ENCODE results near the gene GLB1L3.
A peak's percentile ranks its signal among the peaks of the same experiment; 100 is the strongest.
"Not testable (repeated sequence)": the region's sequence is repeated elsewhere in the genome, so short reads cannot be mapped to it uniquely, and the experiment has no call there.

The GLB1L3 gene

DNA sequence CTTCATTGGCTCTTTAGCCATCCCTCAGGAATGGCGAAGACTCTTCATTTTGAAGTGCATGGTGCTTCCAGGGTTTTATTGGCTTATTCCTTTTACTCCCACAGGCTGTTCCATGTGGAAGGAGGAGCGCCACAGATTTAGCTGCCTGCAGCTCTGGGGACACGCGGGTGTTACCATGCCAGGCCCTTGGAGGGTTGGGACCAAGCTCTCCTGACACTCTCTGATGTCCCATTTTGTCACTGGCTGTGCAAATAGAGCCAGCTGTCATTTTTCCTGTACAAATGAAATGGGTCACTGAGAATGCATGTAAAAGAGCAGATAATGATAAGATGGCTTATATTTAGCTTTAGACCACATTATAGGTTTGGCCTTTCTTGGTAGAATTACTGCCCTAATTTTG, 32.3 kb upstream of the GLB1L3 start:
- TF ChIP-seq POLR2A (IDR thresholded peaks at IDR 0.05; ENCODE audit: low read length) (no peak), GATA1 (IDR thresholded peaks at IDR 0.05; ENCODE audit: low read depth, low read length) (no peak)
- no peak for DNase-seq

DNA sequence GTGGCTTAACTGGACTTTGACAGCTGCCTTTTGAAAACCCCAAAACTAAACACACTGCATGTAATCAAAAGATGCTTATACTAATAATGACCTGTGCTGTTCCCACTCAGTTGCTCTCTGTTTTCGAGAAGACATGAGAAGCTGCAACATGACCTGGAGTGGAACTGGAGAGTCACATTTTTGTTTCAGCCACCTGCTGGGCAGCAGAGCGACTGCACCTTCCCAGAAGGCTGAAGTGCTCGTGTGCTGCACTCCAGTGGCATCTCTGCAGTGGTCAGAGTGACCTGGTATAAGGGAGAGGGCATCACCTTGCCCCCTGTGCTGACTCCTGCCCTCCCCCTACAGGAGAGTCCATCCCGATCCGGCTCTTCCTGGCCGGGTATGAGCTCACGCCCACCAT, 31.6 kb upstream of the GLB1L3 start:
- DNase-seq, result peak; percentile 37
- no peak for TF ChIP-seq GATA1 (IDR thresholded peaks at IDR 0.05; ENCODE audit: low read depth, low read length)
- TF ChIP-seq POLR2A (IDR thresholded peaks at IDR 0.05; ENCODE audit: low read length), result no peak

DNA sequence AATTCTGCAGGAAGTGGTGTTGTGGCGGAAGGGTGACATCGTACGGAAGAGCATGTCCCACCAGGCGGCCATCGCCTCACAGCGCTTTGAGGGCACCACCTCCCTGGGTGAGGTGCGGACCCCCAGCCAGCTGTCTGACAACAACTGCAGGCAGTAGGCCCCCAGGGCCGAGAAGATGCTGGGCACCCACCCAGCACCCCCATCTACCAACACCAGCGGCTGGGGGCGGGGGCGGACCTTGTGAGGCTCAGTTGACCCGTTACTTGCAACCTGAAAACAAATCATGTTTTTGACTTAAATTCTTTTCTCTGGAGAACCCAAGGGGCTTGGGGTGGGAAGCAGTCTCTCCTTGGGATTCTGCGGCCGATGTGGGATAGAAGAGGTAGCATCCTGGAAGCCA, 30.7 kb upstream of the GLB1L3 start:
- TF ChIP-seq GATA1 (IDR thresholded peaks at IDR 0.05; ENCODE audit: low read depth, low read length) (no peak), POLR2A (IDR thresholded peaks at IDR 0.05; ENCODE audit: low read length) (no peak)
- DNase-seq, result no peak

DNA sequence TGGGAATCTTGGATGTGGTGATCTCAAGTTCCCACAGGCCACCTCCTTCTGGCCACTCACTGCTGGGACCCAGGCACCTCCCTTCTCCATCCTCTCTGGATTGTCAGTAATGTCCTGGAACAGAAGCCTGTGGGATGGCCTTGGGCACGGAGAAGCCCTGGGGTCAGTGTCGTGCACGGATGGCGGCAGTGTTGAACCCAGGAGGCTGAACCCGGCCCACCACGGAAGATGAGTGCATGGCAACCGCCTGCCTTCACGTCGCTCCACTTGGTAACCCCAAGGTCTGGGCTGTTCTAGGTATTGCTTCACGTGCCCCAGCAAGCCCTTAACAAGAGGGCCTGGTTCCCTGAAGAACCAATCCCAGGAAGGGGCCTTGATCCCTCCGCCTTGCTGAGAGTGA, 30.1 kb upstream of the GLB1L3 start:
- DNase-seq, result no peak
- TF ChIP-seq GATA1 (IDR thresholded peaks at IDR 0.05; ENCODE audit: low read depth, low read length), result no peak
- TF ChIP-seq POLR2A (IDR thresholded peaks at IDR 0.05; ENCODE audit: low read length), result no peak

DNA sequence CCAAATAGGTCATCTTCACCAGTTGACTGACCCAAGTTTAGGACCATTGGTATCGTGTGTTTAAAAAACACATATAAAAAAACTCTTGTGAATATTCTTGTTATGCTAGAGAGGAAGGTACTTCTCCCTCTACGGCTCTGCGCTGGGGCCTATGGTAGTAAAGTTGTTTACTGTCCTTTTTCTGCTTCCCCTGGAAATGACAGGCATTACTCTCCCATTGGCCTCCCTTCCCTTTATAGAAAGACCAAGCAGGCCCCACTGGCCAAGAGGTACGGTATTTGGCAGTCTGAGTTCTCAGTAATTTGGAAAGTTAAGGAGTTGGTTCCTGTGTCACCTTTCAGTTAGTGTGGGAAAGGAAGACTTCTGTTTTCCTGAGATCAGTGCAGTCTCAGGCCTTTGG, 29.5 kb upstream of the GLB1L3 start:
- DNase-seq, result no peak
- TF ChIP-seq GATA1 (IDR thresholded peaks at IDR 0.05; ENCODE audit: low read depth, low read length), result no peak
- no peak for TF ChIP-seq POLR2A (IDR thresholded peaks at IDR 0.05; ENCODE audit: low read length)

DNA sequence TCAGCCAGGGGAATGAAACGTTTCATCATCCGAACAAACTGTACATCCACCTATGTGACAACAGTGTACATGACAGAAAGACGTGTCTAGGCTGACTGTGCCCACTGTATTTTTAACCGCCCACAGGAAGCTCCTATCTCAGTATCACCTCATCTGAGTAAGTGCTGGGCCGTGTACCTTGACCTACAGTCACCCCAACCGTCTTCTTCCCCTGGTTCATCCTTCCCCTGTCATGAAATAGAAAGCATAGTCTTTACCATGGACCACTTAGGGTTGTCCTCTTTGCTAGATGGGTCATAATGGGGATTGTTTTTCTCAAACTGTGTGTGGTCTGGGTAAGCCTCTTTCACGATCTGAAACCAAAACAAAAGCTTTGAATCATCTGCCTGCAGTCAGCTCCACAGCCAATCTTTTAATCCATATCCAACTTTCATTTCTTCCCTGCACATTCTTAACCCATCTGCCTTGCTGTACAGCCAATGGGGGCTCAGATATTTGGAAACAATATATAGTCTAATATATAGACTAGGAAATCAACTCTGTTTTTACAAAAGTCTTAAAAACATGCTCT, 27.2 kb upstream of the GLB1L3 start:
- no peak for TF ChIP-seq POLR2A (IDR thresholded peaks at IDR 0.05; ENCODE audit: low read length)
- no peak for TF ChIP-seq GATA1 (IDR thresholded peaks at IDR 0.05; ENCODE audit: low read depth, low read length)
- no peak for DNase-seq

DNA sequence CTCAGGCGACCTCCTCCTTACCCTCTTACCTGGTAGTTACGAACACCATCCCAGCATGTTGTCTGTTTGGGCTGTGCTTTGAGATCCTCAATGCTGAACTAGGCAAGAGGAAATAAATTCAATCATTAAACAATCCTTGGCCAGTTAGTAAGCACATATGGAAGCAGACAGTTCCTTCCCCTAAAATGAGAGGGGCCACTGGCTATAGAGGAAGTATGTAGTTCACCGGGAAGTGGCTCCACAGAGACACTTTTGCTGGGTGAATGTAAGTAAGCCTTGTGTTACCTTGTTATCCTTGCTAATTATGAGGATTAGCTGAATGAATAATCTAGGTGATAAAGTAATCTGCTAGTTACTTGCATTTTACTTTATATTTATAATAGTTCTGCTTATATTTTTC, 25.9 kb upstream of the GLB1L3 start:
- DNase-seq, result no peak
- no peak for TF ChIP-seq POLR2A (IDR thresholded peaks at IDR 0.05; ENCODE audit: low read length)
- no peak for TF ChIP-seq GATA1 (IDR thresholded peaks at IDR 0.05; ENCODE audit: low read depth, low read length)

DNA sequence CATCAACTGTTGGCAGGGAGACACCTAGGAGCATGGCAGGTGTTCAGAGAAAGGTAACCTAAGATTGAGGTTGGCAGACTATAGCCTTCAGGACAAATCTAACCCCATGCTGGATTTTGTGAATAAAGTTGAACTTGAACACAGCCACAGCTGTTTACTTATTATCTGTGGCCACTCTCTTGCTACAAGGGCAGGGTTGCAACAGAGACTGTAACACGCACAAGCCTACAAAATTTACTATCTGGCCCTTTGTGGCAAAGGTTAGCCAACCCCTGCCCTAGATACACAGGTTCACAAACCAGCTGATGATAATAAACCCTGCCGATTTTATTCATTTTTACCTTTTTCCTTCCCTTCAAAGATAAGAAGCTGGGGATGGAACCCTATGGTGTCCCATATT, 25.5 kb upstream of the GLB1L3 start:
- no peak for TF ChIP-seq POLR2A (IDR thresholded peaks at IDR 0.05; ENCODE audit: low read length)
- no peak for TF ChIP-seq GATA1 (IDR thresholded peaks at IDR 0.05; ENCODE audit: low read depth, low read length)
- DNase-seq, result no peak

DNA sequence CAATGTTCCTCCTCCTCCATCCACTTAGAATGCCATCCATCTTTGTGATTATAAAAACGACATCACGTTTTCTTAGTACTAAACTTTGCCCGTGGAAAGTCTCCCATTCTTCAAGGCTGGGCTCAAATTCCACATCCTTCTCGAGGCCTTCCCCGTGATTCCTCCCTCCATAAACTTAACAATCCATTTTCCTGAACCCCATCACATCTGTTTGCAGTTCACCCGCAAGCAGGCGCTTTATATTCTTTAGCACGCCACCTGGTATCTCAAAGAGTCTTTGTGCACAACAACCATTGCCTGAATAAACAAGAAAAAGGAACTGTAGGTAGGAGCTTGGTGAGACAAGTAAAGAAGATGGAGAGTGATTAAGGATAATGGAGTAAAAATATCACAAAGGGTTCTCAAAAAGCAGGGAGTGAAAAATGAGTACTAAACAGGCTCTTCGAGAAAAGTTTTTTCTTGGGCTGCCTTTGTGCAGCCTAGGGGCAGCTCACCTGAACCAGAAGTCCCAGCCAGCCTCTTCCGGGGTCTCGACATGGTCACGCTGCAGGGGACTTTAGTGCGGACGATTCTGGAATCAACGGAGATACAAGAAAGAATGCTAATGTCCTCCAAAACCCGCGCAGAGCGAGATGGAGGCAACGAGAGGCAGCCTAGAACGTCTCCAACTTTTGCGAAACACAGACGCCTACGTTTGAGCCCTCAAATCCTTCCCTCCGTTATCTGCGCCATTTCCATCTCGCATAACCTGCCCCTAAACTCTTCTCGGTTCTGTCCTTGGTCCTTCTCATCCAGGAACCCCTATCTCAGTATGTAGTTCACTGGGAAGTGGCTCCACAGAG, 23.6 kb upstream of the GLB1L3 start:
- peak in 1 of 2 experiments; percentile 75 for DNase-seq

DNA sequence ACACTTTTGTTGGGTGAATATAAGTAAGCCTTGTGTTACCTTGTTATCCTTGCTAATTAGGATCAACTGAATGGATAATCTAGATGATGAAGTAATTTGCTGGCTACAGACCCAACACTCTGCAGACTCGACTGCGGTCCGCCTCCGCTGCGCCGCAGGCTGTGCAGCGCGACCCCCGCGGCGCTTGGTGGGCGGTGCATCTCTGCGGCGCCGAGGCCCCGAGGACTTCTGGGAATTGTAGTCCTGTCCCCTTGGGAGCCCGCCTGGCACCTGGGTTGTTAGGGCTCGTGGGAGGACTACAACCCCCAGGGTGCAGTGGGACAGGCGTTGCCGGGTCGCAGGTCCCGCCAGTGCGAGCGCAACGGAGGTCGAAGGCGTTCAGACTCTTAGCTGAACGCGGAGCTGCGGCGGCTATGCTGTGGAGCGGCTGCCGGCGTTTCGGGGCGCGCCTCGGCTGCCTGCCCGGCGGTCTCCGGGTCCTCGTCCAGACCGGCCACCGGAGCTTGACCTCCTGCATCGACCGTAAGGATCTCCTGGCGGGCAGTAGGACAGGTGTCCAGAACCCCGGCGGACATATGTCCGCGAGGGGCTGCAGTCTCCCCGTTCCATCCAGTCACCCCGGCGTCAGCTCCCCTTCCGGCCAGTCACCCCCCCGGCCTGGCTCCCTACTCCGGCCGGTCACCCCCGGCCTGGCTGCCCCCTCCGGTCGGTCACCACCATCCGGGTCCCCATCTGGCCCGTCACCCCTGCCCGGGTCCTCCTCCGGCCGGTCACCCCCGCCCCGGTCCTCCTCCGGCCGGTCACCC, 22.8 kb upstream of the GLB1L3 start, which contains the start of the genes ACAD8 and THYN1:
Gene ACAD8, plus strand, starts transcription at position 381 of the 806 bp plus-strand sequence. Its CDS starts 33 bp downstream, at position 414.
Gene THYN1, minus strand, starts transcription at position 165 of the 806 bp plus-strand sequence. CDS start 470 bp downstream, outside the sequence.
- DNase-seq, result peak; percentile 96 to 98
- peak; percentile 81 for TF ChIP-seq POLR2A (IDR thresholded peaks at IDR 0.05; ENCODE audit: low read length)
- no peak for TF ChIP-seq GATA1 (IDR thresholded peaks at IDR 0.05; ENCODE audit: low read depth, low read length)

More for the DNA sequence above, 23.6 kb upstream of the GLB1L3 start:
- no peak for TF ChIP-seq POLR2A (IDR thresholded peaks at IDR 0.05; ENCODE audit: low read length)
- no peak for TF ChIP-seq GATA1 (IDR thresholded peaks at IDR 0.05; ENCODE audit: low read depth, low read length)

DNA sequence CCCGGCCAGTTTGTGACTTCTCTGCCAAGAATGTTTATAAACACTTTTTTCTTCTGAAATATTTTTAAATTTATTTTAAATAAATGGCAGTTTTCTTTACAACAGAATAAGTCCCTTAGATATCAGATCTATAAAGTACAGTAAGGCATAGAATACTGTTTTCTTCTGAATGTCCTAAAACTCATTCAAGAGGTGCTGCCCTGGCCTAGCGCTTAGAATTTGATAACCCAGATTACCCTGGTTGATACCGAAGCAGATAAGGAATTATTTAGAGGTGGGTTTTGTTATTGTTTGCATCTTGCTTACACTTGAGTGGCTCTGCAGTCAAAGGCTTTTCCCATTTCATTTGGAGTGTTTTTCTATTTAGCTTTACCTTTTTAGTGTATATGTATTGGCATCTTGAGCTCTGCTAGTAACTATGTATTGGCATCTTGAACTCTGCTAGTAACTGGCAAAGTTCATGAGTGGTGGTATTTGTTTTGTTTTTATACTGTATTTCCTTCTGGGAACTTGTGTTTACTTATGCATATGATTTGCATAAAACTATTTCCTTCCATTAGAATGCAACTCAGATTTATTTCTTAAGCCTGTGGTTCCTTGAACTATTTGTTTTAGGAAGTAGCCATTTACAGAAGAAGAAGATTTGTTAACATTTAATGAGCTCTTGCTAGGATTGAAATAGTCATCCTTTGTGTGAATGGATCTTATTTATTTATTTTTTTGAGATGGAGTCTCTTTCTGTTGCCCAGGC, 21.6 kb upstream of the GLB1L3 start:
- TF ChIP-seq GATA1 (IDR thresholded peaks at IDR 0.05; ENCODE audit: low read depth, low read length), result no peak
- TF ChIP-seq POLR2A (IDR thresholded peaks at IDR 0.05; ENCODE audit: low read length), result no peak
- DNase-seq, result peak in 1 of 2 experiments; percentile 25

DNA sequence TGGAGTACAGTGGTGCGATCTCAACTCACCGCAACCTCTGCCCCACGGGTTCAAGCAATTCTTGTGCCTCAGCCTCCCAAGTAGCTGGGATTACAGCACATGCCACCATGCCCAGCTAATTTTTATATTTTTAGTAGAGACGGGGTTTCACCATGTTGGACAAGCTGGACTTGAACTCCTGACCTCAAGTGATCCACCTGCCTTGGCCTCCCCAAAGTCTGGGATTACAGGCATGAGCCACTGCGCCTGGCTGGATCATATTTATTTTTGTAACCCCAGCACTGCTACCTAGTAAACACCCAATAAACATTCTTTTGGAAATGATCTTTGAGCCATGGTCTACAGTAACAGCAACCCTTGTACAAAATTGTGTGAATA, 21.0 kb upstream of the GLB1L3 start:
- DNase-seq, result not testable (repeated sequence)

DNA sequence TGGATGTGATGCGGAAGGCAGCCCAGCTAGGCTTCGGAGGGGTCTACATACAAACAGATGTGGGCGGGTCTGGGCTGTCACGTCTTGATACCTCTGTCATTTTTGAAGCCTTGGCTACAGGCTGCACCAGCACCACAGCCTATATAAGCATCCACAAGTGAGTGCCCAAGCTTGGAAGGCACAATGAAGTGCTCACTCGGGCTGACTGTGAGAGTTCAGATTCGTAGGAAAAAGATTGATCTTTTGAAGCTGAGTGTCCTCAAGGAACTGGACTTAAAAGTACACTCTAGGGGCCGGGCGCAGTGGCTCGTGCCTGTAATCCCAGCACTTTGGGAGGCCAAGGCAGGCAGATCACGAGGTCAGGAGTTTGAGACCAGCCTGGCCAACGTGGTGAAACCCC, 19.1 kb upstream of the GLB1L3 start:
- TF ChIP-seq POLR2A (IDR thresholded peaks at IDR 0.05; ENCODE audit: low read length) (no peak), GATA1 (IDR thresholded peaks at IDR 0.05; ENCODE audit: low read depth, low read length) (no peak)
- no peak for DNase-seq
